ENCODE results near the gene CNTNAP5. TPM values are rescaled to one million over a fixed set of nuclear protein-coding genes. Genes with fewer than 3 reads are reported as not detected.

CNTNAP5 gene
- total RNA-seq, 1 donor from 2014 or later: not detected

- Histone ChIP-seq H3K4me3 (no peak overlapping the region), H3K27me3 (no peaks in the 10 kb centered on the region), H3K27ac (no peak overlapping the region), H2AFZ (replicated peaks) (no peak overlapping the region), H3K9ac (no peak overlapping the region), H3K36me3 (no peaks in the 10 kb centered on the region), H3K9me3 (ENCODE audit: low read depth) (no peaks in the 10 kb centered on the region), H4K20me1 (ENCODE audit: low read depth) (no peaks in the 10 kb centered on the region), H3K79me2 (ENCODE audit: low read depth) (no peaks in the 10 kb centered on the region), H3F3A (ENCODE audit: low read depth) (peaks cover 13% of the 10 kb centered on the region), H3K4me2 (no peak overlapping the region), H3K4me1 (peaks cover 8% of the 10 kb centered on the region)
- Mint-ChIP-seq H3K36me3 (no peaks in the 10 kb centered on the region), H3K27ac (no peak overlapping the region), H3K9me3 (no peaks in the 10 kb centered on the region), H3K4me3 (no peak overlapping the region), H3K27me3 (ENCODE audit: insufficient read depth, low read depth) (peaks cover 3% of the 10 kb centered on the region), H3K4me1 (peaks cover 21% of the 10 kb centered on the region)
- TF ChIP-seq EZH2 (IDR thresholded peaks at IDR 0.05) (no peak), EZH2phosphoT487 (IDR thresholded peaks at IDR 0.05) (no peak), CTCF (IDR thresholded peaks at IDR 0.05) (no peak)
- no peak for DNase-seq (ENCODE audit: low spot score)
Observed at GRCh38 chr2:124323321-124323720, 298.2 kb downstream of the CNTNAP5 start.

GRCh38 chr2:124325667-124326440 is 300.8 kb downstream of the CNTNAP5 start:
- Histone ChIP-seq H3K79me2 (ENCODE audit: low read depth) (no peaks in the 10 kb centered on the region), H3K4me1 (peaks cover 22% of the 10 kb centered on the region), H4K20me1 (ENCODE audit: low read depth) (no peaks in the 10 kb centered on the region), H3K9me3 (ENCODE audit: low read depth) (no peaks in the 10 kb centered on the region), H3K36me3 (peaks cover under 1% of the 10 kb centered on the region), H3F3A (ENCODE audit: low read depth) (peaks cover 29% of the 10 kb centered on the region), H3K27ac (no peak overlapping the region), H2AFZ (replicated peaks) (no peak overlapping the region), H3K4me2 (no peak overlapping the region), H3K9ac (no peak overlapping the region), H3K4me3 (no peak overlapping the region), H3K27me3 (no peaks in the 10 kb centered on the region)
- no peak overlapping the region for H3K27ac Mint-ChIP-seq
- no peak for TF ChIP-seq EZH2 (IDR thresholded peaks at IDR 0.05)
- TF ChIP-seq CTCF (IDR thresholded peaks at IDR 0.05): peak; percentile 34
- TF ChIP-seq EZH2phosphoT487 (IDR thresholded peaks at IDR 0.05): no peak
- H3K27me3 Mint-ChIP-seq (ENCODE audit: insufficient read depth, low read depth): peaks cover 2% of the 10 kb centered on the region
- H3K4me1 Mint-ChIP-seq: peaks cover 31% of the 10 kb centered on the region
- DNase-seq (ENCODE audit: low spot score): no peak
- no peaks in the 10 kb centered on the region for H3K36me3 Mint-ChIP-seq
- H3K9me3 Mint-ChIP-seq: no peaks in the 10 kb centered on the region
- no peak overlapping the region for H3K4me3 Mint-ChIP-seq

- Mint-ChIP-seq H3K27me3 (ENCODE audit: insufficient read depth, low read depth) (no peaks in the 10 kb centered on the region), H3K9me3 (no peaks in the 10 kb centered on the region), H3K27ac (peak overlapping the region; percentile 2), H3K4me3 (no peak overlapping the region), H3K36me3 (no peaks in the 10 kb centered on the region), H3K4me1 (peaks cover 30% of the 10 kb centered on the region)
- Histone ChIP-seq H4K20me1 (ENCODE audit: low read depth) (no peaks in the 10 kb centered on the region), H3K9ac (no peak overlapping the region), H3K36me3 (peaks cover 4% of the 10 kb centered on the region), H3K4me1 (peaks cover 22% of the 10 kb centered on the region), H3K79me2 (ENCODE audit: low read depth) (no peaks in the 10 kb centered on the region), H3K27ac (peak overlapping the region; percentile 85), H3K4me3 (no peak overlapping the region), H2AFZ (replicated peaks) (no peak overlapping the region), H3K4me2 (peak overlapping the region; percentile 16), H3K9me3 (ENCODE audit: low read depth) (no peaks in the 10 kb centered on the region), H3K27me3 (no peaks in the 10 kb centered on the region), H3F3A (ENCODE audit: low read depth) (peaks cover 29% of the 10 kb centered on the region)
- TF ChIP-seq EZH2phosphoT487 (IDR thresholded peaks at IDR 0.05) (no peak), CTCF (IDR thresholded peaks at IDR 0.05) (no peak)
- DNase-seq (ENCODE audit: low spot score): no peak
Observed at GRCh38 chr2:124327303-124327702, 302.2 kb downstream of the CNTNAP5 start.
